ENCODE data around the gene RGMB.
"Not testable (repeated sequence)": the region's sequence is repeated elsewhere in the genome, so short reads cannot be mapped to it uniquely, and the experiment has no call there.

RGMB gene

GRCh38 chr5:98773464-98774191, at the start of gene RGMB:
RGMB (plus strand) TSS chr5:98773663; CDS start chr5:98774071, 408 bp downstream.
- peak; percentile 96 for ATAC-seq
- H3K9me3 Mint-ChIP-seq = no peaks in the 10 kb centered on the region
- peak within 1 kb of the TSS; percentile 95 for H3K4me3 Mint-ChIP-seq
- no peaks in the 10 kb centered on the region for H3K36me3 Mint-ChIP-seq
- peak within 1 kb of the TSS; percentile 88 for H3K27ac Mint-ChIP-seq
- H3K4me1 Mint-ChIP-seq = peaks cover 72% of the 10 kb centered on the region
- peaks cover 2% of the 10 kb centered on the region for H3K27me3 Mint-ChIP-seq

DNA sequence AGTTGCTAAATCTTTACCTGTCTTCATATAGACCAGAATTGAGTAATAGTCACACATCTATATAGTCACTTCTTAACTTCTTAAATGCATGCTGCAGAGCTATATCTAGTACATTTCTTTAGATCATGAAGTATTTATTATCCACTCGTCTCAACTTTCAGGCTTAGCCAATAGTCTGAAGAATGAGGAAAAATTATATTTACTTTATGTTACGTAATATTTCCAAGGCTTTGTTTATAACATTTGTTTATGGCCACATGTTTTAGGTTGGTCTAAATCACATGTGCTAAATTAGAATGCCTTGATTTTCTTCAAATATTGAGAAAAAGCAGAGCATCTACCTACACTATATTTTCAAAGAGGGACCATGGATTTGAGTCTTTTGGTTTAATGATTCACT, 47.2 kb upstream of the RGMB start:
- Mint-ChIP-seq H3K27ac (no peak overlapping the region), H3K27me3 (peaks cover 7% of the 10 kb centered on the region), H3K9me3 (no peaks in the 10 kb centered on the region), H3K36me3 (no peaks in the 10 kb centered on the region), H3K4me3 (no peak overlapping the region), H3K4me1 (no peaks in the 10 kb centered on the region)
- no peak for ATAC-seq

DNA sequence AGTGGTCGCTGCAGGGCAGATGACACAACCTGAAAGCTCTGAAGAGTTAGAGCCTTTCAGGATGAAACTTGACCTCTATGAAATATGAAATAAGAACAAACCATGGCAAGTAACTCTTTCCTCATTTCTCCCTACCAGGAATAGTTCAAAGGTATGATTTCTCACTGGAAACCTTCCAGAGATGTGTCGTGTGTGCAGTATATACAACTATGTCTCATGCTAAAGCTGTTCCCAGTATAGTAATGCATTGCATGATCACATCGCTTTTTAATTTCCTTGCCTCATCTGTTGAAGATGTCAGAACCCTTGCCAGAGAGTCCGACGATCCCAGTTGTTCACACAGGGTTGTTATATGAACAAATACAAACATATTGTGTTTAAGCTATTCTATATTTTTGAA, 45.8 kb upstream of the RGMB start:
- ATAC-seq = no peak

DNA sequence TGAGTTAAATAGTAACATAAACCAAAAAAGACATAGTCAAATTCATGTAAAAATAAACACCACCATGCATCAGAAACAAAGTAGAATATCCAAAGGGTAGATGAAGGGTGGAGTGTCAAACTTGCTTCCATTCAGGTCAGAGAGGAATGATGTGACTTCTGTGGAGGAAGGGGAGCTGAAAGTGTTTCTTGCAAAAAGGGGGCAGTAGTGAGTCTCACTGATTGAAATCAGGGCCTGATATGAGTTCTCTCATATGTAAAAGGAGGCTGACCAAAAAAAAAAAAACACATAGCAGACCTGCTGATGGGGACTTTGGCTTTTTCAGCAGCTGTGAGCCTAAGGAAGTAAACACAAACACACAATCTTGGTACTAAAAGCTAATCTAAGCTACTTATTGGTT, 38.8 kb upstream of the RGMB start:
- H3K4me1 Mint-ChIP-seq = no peaks in the 10 kb centered on the region
- H3K4me3 Mint-ChIP-seq = no peak overlapping the region
- no peak for ATAC-seq
- H3K36me3 Mint-ChIP-seq = no peaks in the 10 kb centered on the region
- H3K9me3 Mint-ChIP-seq = peaks cover 8% of the 10 kb centered on the region
- peaks cover 52% of the 10 kb centered on the region for H3K27me3 Mint-ChIP-seq
- no peak overlapping the region for H3K27ac Mint-ChIP-seq

More for the DNA sequence above, 45.8 kb upstream of the RGMB start:
- peaks cover 7% of the 10 kb centered on the region for H3K27me3 Mint-ChIP-seq
- no peaks in the 10 kb centered on the region for H3K36me3 Mint-ChIP-seq
- H3K4me1 Mint-ChIP-seq = no peaks in the 10 kb centered on the region
- no peak overlapping the region for H3K4me3 Mint-ChIP-seq
- no peaks in the 10 kb centered on the region for H3K9me3 Mint-ChIP-seq
- no peak overlapping the region for H3K27ac Mint-ChIP-seq

DNA sequence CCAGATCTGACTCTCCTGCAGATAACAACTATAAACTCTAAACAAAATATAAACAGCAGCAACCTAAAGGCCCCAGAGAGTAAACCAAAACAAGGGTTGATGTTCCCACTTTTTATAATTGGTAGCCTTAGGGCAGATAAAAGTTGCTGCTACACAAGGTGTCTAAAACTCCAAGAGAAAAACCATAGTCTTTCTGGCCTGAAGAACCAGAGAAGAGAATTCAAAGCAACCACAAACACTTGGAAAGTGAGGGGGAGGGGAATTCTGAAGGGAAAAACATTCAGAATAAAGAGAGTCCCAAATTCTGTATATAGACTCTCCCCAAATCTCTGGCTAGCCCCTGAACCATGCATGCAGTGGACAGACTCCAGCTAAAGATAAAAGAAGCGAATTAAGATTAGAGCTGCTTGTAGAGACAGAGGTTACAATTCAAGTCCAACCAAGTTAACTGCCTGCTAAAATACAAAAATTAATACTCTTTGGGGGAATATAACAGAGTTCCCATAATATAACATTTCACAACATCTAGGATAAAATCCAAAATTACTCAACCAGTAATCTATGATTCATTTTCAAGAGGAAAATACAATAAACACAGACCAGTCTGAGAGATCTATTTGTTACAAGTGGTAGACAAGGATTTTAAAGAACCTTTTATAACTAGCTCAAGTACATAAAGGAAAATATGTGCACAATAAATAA, 37.5 kb upstream of the RGMB start:
- Mint-ChIP-seq H3K27ac (no peak overlapping the region), H3K4me1 (no peaks in the 10 kb centered on the region), H3K36me3 (no peaks in the 10 kb centered on the region), H3K27me3 (peaks cover 58% of the 10 kb centered on the region), H3K9me3 (peaks cover 8% of the 10 kb centered on the region), H3K4me3 (no peak overlapping the region)
- ATAC-seq = no peak

- H3K27ac Mint-ChIP-seq = no peak overlapping the region
- H3K9me3 Mint-ChIP-seq = peaks cover 8% of the 10 kb centered on the region
- no peak overlapping the region for H3K4me3 Mint-ChIP-seq
- H3K4me1 Mint-ChIP-seq = no peaks in the 10 kb centered on the region
- H3K36me3 Mint-ChIP-seq = no peaks in the 10 kb centered on the region
- ATAC-seq = no peak
- H3K27me3 Mint-ChIP-seq = peaks cover 58% of the 10 kb centered on the region
These were observed 36.7 kb upstream of the RGMB start for GRCh38 chr5:98736753-98737152.

- H3K4me3 Mint-ChIP-seq, ATAC-seq, H3K9me3 Mint-ChIP-seq, H3K27ac Mint-ChIP-seq, H3K36me3 Mint-ChIP-seq, H3K4me1 Mint-ChIP-seq: not testable (repeated sequence)
- peaks cover 58% of the 10 kb centered on the region for H3K27me3 Mint-ChIP-seq
These were observed 36.0 kb upstream of the RGMB start for GRCh38 chr5:98737441-98737840.

DNA sequence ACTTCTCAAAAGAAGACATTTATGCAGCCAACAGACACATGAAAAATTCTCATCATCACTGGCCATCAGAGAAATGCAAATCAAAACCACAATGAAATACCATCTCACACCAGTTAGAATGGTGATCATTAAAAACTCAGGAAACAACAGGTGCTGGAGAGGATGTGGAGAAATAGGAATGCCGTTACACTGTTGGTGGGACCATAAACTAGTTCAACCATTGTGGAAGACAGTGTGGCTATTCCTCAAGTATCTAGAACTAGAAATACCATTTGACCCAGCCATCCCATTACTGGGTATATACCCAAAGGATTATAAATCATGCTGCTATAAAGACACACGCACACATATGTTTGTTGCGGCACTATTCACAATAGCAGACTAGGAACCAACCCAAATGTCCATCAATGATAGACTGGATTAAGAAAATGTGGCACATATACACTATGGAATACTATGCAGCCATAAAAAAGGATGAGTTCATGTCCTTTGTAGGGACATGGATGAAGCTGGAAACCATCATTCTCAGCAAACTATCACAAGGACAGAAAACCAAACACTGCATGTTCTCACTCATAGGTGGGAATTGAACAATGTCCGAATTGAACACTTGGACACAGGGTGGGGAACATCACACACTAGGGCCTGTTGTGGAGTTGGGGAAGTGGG, 34.8 kb upstream of the RGMB start:
- not testable (repeated sequence) for H3K4me1 Mint-ChIP-seq, ATAC-seq, H3K9me3 Mint-ChIP-seq, H3K36me3 Mint-ChIP-seq, H3K27ac Mint-ChIP-seq, H3K4me3 Mint-ChIP-seq
- H3K27me3 Mint-ChIP-seq = peaks cover 61% of the 10 kb centered on the region

- peaks cover 37% of the 10 kb centered on the region for H3K27me3 Mint-ChIP-seq
- no peak for ATAC-seq
- H3K36me3 Mint-ChIP-seq = no peaks in the 10 kb centered on the region
- H3K4me3 Mint-ChIP-seq = no peak overlapping the region
- no peak overlapping the region for H3K27ac Mint-ChIP-seq
- peaks cover 9% of the 10 kb centered on the region for H3K9me3 Mint-ChIP-seq
- H3K4me1 Mint-ChIP-seq = no peaks in the 10 kb centered on the region
These were observed 31.5 kb upstream of the RGMB start for GRCh38 chr5:98741926-98742325.

GRCh38 chr5:98742396-98743073, 30.9 kb upstream of the RGMB start:
- H3K4me3 Mint-ChIP-seq = no peak overlapping the region
- no peak overlapping the region for H3K27ac Mint-ChIP-seq
- peaks cover 9% of the 10 kb centered on the region for H3K9me3 Mint-ChIP-seq
- ATAC-seq = peak; percentile 48
- no peaks in the 10 kb centered on the region for H3K36me3 Mint-ChIP-seq
- no peaks in the 10 kb centered on the region for H3K4me1 Mint-ChIP-seq
- H3K27me3 Mint-ChIP-seq = peaks cover 31% of the 10 kb centered on the region

- not testable (repeated sequence) for H3K27ac Mint-ChIP-seq, ATAC-seq
- peaks cover 17% of the 10 kb centered on the region for H3K27me3 Mint-ChIP-seq
These were observed 25.2 kb upstream of the RGMB start for GRCh38 chr5:98748259-98748658.

DNA sequence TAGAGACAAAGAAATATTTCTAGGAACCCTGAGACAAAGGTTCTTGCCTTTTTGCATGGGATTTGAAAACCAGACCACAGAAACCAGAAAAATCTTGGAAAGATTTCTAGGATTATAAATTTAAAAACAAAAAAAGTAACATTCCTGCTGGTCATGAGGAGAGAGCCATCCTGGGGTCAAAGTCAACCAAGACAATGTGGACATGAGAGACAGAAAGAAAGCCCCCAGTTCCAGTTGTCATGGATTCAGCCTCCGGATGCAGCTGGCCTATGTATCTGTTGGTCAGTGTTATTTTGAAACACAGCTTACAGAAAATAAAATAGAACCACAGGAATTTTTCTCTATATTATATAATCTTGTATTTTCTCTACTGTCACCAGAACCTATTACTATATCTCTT, 24.4 kb upstream of the RGMB start:
- Mint-ChIP-seq H3K27ac (no peak overlapping the region), H3K27me3 (peaks cover 10% of the 10 kb centered on the region), H3K36me3 (no peaks in the 10 kb centered on the region), H3K9me3 (peaks cover 7% of the 10 kb centered on the region), H3K4me3 (no peak overlapping the region), H3K4me1 (no peaks in the 10 kb centered on the region)
- no peak for ATAC-seq

More at GRCh38 chr5:98748259-98748658, 25.2 kb upstream of the RGMB start:
- H3K4me3 Mint-ChIP-seq, H3K36me3 Mint-ChIP-seq, H3K9me3 Mint-ChIP-seq, H3K4me1 Mint-ChIP-seq: not testable (repeated sequence)

DNA sequence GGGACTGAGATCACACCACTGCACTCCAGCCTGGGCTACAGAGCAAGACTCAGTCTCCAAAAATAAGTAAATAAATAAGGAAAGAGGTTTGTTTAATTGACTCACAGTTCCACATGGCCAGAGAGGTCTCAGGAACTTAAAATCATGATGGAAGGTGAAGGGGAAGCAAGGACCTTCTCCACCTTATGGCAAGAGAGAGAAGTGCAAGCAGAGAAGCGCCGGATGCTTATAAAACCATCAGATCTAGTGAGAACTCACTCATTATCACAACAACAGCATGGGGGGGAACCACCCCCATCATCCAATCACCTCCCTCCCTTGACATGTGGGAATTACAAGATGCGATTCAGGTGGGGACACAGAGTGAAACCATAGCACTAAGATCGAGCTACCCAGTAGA, 22.8 kb upstream of the RGMB start:
- peaks cover 10% of the 10 kb centered on the region for H3K27me3 Mint-ChIP-seq
- no peak overlapping the region for H3K4me3 Mint-ChIP-seq
- H3K27ac Mint-ChIP-seq = no peak overlapping the region
- no peak for ATAC-seq
- H3K9me3 Mint-ChIP-seq = peaks cover 7% of the 10 kb centered on the region
- no peaks in the 10 kb centered on the region for H3K4me1 Mint-ChIP-seq
- no peaks in the 10 kb centered on the region for H3K36me3 Mint-ChIP-seq

DNA sequence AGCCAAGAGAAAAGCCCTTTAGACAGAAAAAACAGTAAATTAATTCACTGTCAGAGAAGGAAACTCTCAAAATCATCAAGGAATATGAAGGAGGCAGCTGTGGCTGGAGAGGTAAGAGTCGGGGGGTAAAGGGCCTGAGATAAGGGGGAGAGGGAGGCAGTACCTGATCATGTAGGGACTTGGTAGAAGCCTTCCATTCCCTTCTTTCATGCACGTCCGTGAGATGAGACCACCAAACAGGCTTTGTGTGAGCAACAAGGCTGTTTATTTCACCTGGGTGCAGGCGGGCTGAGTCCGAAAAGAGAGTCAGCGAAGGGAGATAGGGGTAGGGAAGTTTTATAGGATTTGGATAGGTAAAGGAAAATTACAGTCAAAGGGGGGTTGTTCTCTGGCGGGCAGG, 21.1 kb upstream of the RGMB start:
- H3K9me3 Mint-ChIP-seq, H3K36me3 Mint-ChIP-seq, ATAC-seq, H3K4me3 Mint-ChIP-seq, H3K4me1 Mint-ChIP-seq, H3K27ac Mint-ChIP-seq: not testable (repeated sequence)
- peaks cover 23% of the 10 kb centered on the region for H3K27me3 Mint-ChIP-seq

DNA sequence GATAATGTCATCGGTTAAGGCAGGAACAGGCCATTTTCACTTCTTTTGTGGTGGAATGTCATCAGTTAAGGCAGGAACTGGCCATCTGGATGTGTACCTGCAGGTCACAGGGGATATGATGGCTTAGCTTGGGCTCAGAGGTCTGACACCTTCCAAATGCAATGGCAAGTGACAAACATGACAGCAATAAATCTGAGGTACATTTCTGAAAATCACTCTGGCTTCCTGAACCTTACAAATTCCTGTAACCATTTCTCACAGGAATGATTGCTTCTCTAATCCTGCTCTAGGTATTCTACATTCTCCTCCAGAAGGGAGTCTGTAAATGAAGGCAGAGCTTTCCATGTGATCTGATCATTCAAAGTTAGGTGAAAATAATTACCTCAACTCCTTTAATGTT, 20.7 kb upstream of the RGMB start:
- H3K27ac Mint-ChIP-seq, ATAC-seq, H3K4me1 Mint-ChIP-seq, H3K36me3 Mint-ChIP-seq, H3K9me3 Mint-ChIP-seq, H3K4me3 Mint-ChIP-seq: not testable (repeated sequence)
- peaks cover 28% of the 10 kb centered on the region for H3K27me3 Mint-ChIP-seq
